ENCODE data around the gene PLXNA3.

DNA sequence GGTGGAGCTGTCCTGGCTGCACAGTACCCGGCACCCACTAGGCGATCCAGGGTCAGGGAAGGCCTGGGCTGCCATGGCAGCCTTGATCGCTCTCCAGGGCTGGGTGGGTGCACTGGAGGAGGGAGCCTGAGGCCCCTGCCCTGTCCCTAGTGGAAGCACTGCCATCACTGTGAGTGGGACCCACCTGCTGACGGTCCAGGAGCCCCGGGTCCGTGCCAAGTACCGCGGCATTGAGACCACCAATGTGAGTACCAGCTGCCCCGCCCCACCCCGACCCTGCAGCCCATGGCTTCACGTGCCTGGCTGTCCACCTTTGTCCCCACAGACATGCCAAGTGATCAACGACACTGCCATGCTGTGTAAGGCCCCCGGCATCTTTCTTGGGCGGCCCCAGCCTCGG lies 8.8 kb downstream of the PLXNA3 start:
- TF ChIP-seq, protein P1, sequence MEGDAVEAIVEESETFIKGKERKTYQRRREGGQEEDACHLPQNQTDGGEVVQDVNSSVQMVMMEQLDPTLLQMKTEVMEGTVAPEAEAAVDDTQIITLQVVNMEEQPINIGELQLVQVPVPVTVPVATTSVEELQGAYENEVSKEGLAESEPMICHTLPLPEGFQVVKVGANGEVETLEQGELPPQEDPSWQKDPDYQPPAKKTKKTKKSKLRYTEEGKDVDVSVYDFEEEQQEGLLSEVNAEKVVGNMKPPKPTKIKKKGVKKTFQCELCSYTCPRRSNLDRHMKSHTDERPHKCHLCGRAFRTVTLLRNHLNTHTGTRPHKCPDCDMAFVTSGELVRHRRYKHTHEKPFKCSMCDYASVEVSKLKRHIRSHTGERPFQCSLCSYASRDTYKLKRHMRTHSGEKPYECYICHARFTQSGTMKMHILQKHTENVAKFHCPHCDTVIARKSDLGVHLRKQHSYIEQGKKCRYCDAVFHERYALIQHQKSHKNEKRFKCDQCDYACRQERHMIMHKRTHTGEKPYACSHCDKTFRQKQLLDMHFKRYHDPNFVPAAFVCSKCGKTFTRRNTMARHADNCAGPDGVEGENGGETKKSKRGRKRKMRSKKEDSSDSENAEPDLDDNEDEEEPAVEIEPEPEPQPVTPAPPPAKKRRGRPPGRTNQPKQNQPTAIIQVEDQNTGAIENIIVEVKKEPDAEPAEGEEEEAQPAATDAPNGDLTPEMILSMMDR (IDR thresholded peaks at IDR 0.05), result no peak
- TF ChIP-seq SIN3A (IDR thresholded peaks at IDR 0.05; ENCODE audit: borderline replicate concordance, insufficient read depth, low read depth, low read length), result no peak

All from Panc1 (cell line).